Measurements from ENCODE around the gene TTC28. TPM values are rescaled to one million over a fixed set of nuclear protein-coding genes. Genes with fewer than 3 reads are reported as not detected.

TTC28 gene
- total RNA-seq, 1 experiment from 2014 or later = 0.12 TPM

- no peak for TF ChIP-seq SRF (IDR thresholded peaks at IDR 0.05; ENCODE audit: low read depth)
Observed at GRCh38 chr22:28548406-28548805, 131.2 kb downstream of the TTC28 start (continued).

DNA sequence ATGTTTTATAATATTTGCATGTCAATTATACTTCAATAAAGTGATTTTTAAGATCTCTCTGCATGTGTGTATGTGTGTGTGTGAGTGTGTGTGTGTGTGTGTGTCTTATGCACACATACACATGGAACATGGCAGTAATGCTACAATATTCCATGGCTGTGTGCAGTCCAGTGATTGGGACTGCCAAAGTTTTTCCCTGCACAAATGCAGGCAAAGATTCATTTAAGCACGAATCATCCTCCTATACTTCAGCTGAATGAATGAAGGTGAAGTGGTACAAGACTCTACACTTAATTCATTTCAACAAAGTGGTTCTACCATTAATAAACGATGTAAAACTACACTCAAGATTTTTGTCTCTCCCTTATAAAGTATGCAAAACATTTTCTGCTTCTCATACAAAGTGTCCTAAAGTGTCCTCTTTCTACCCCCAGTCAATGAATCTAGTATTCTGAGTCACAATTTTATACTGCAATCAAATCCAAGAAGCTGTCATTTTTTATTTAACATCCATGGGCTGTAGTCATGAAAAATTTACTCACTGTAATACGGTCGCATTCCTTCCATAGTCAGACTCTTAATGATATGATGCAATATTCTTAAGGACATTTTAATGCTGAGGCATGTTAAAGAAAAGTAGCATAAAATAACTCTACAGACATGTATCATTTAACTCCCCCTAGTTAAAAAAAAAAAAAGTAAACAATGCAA, 132.4 kb downstream of the TTC28 start:
- peaks cover 0 to 4% of the 10 kb centered on the region in 2 experiments; a peak in 1 of 4 replicates for H3K4me1 ChIP-seq (ENCODE audit: control insufficient read depth in 1 of 2, insufficient read depth in 2 of 2, low read length in 2 of 2)
- TF ChIP-seq CTCF (IDR thresholded peaks at IDR 0.05 in 2 of 3, conservative IDR thresholded peaks at IDR 0.05 in 1 of 3; ENCODE audit: borderline replicate concordance in 1 of 3, insufficient read depth in 1 of 3, low read depth in 2 of 3, low read length in 2 of 3) (no peak), CEBPB (IDR thresholded peaks at IDR 0.05; ENCODE audit: low read depth) (no peak), ZFX (IDR thresholded peaks at IDR 0.05) (no peak)
- TF ChIP-seq, protein P1, sequence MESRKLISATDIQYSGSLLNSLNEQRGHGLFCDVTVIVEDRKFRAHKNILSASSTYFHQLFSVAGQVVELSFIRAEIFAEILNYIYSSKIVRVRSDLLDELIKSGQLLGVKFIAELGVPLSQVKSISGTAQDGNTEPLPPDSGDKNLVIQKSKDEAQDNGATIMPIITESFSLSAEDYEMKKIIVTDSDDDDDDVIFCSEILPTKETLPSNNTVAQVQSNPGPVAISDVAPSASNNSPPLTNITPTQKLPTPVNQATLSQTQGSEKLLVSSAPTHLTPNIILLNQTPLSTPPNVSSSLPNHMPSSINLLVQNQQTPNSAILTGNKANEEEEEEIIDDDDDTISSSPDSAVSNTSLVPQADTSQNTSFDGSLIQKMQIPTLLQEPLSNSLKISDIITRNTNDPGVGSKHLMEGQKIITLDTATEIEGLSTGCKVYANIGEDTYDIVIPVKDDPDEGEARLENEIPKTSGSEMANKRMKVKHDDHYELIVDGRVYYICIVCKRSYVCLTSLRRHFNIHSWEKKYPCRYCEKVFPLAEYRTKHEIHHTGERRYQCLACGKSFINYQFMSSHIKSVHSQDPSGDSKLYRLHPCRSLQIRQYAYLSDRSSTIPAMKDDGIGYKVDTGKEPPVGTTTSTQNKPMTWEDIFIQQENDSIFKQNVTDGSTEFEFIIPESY (IDR thresholded peaks at IDR 0.05; ENCODE audit: extremely low read depth, insufficient replicate concordance, low read length) = no peak
- ATAC-seq (no peak), DNase-seq (ENCODE audit: low read depth, low spot score) (no peak)
- no peaks in the 10 kb centered on the region for H3K9me3 ChIP-seq (ENCODE audit: control insufficient read depth in 1 of 2, insufficient read depth in 1 of 2, low read depth in 1 of 2, low read length in 2 of 2)
- ChIA-PET CTCF (no interaction called here), RAD21 (ENCODE audit: low non-redundant PET in 1 of 2, low total read pairs in 2 of 2, uncharacterized antibody in 2 of 2, unreplicated experiment in 2 of 2) (no interaction called here), POLR2A (no interaction called here)
- H3K4me3 ChIP-seq (replicated peaks in 1 of 2; ENCODE audit: low read depth in 1 of 2, low read length in 2 of 2) = no peak overlapping the region
- H3K9me2 ChIP-seq (ENCODE audit: insufficient read depth) = no peaks in the 10 kb centered on the region
- intact Hi-C loops (cut with micrococcal nuclease) = no loop called here
- no peak overlapping the region for H3K9ac ChIP-seq (ENCODE audit: low read length)
- BruUV-seq (replicated peaks) = no TSS peak
- H3K27ac ChIP-seq (ENCODE audit: low read depth, low read length) = no peak overlapping the region
- no peaks in the 10 kb centered on the region for H3K79me2 ChIP-seq (ENCODE audit: insufficient read depth, low read length)
- H3K27me3 ChIP-seq (ENCODE audit: insufficient read depth, low read length) = peaks cover 20% of the 10 kb centered on the region
- H3K36me3 ChIP-seq (ENCODE audit: control insufficient read depth in 1 of 2, insufficient read depth in 2 of 2, low read length in 2 of 2) = no peaks in the 10 kb centered on the region
- no peak overlapping the region for H2AFZ ChIP-seq (ENCODE audit: low read depth, low read length, poor library complexity, severe bottlenecking)
- no peaks in the 10 kb centered on the region for H4K20me1 ChIP-seq (ENCODE audit: insufficient read depth)
- no peak overlapping the region for H3K4me2 ChIP-seq (ENCODE audit: low read length)
